ENCODE data around the gene CADPS.

DNA sequence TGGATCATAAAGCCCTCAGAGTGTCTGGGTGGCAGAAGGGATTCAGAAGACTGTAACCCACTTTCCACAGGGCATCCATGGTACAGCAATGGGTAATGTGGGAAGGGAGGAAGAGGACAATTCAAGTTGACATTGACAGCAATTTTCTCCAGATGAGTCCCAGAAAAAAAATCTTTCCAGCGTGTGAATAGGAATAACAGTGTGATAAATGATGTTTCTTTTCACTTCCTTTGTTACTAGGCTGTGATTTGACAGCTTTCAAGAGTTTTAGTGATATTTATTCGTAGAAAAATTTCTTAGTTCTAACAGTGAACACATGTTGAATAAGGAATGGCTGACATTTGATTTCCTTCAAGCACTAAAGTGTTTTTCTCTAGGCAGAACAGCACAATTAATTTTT, 186.4 kb downstream of the CADPS start:
- TF ChIP-seq, protein P1, sequence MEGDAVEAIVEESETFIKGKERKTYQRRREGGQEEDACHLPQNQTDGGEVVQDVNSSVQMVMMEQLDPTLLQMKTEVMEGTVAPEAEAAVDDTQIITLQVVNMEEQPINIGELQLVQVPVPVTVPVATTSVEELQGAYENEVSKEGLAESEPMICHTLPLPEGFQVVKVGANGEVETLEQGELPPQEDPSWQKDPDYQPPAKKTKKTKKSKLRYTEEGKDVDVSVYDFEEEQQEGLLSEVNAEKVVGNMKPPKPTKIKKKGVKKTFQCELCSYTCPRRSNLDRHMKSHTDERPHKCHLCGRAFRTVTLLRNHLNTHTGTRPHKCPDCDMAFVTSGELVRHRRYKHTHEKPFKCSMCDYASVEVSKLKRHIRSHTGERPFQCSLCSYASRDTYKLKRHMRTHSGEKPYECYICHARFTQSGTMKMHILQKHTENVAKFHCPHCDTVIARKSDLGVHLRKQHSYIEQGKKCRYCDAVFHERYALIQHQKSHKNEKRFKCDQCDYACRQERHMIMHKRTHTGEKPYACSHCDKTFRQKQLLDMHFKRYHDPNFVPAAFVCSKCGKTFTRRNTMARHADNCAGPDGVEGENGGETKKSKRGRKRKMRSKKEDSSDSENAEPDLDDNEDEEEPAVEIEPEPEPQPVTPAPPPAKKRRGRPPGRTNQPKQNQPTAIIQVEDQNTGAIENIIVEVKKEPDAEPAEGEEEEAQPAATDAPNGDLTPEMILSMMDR (IDR thresholded peaks at IDR 0.05) = no peak
- no peak for TF ChIP-seq POLR2A (IDR thresholded peaks at IDR 0.05)
